Tongue (tissue), 2 donors: ENCODE data around the gene PNN. TPM values are rescaled to one million over a fixed set of nuclear protein-coding genes. Genes with fewer than 3 reads are reported as not detected.

Experiments used
- DNase-seq: peaks from one replicate; pipeline ENCODE4 v3.0.0-alpha.2; 2015
- total RNA-seq: library from RNA; depleted of rRNA; stranded (reverse); fragments of >200 nt; gene quantifications from one replicate; pipeline ENCODE4 v1.2.3, GENCODE V29; 2014

PNN gene
- total RNA-seq, 1 donor from 2014 or later = 31.1 TPM

DNA sequence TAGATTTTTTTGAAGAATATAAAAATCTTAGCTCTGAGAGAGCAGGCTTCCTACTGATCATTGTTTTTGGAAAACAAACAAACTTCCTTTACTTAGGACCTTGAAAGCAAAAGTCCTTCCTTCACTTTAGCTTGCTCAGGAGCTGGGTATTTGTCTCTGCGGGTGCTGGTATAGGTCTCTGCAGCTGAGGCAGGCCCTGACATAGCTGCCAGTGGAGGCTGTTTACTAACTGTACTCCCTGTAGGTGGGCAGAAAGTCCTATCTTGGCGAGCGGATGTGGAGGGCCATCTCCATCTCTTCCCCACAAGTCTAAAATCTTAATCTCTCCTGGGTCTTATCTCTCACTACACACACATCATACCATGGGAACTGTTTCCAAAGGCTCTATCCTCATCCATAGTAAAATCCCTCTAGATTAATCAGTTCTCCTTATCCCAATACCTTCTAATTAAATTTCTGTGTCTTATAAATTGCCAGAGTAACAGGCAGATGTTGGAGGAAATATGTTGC lies 54.6 kb downstream of the PNN start:
- DNase-seq = no peak

DNA sequence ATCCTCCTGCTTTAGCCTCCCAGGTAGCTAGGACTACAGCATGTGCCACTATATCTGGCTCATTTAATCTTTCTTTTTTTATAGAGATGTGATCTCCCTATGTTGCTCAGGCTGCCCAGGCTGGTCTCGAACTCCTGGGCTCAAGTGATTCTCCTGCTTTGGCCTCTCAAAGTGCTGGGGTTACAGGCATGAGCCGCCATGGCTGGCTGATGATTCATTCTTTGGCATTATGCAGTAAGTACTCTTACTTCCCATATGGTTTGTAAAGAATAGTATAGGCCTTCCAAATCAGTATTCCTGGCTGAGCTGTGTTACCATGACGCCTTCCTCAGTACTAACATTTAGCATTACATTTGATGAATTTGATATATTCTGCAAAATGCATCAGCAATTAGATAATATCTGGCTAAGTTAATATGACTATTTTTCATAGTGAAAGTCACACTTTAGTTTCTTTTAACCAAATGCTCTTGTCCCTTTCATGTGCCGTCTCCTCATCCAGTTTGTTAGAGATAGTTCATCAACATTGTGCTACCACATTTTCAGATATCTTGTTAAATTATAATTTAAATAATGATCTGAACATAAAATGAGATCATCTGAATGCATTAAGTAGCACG lies 55.5 kb downstream of the PNN start:
- no peak for DNase-seq

DNA sequence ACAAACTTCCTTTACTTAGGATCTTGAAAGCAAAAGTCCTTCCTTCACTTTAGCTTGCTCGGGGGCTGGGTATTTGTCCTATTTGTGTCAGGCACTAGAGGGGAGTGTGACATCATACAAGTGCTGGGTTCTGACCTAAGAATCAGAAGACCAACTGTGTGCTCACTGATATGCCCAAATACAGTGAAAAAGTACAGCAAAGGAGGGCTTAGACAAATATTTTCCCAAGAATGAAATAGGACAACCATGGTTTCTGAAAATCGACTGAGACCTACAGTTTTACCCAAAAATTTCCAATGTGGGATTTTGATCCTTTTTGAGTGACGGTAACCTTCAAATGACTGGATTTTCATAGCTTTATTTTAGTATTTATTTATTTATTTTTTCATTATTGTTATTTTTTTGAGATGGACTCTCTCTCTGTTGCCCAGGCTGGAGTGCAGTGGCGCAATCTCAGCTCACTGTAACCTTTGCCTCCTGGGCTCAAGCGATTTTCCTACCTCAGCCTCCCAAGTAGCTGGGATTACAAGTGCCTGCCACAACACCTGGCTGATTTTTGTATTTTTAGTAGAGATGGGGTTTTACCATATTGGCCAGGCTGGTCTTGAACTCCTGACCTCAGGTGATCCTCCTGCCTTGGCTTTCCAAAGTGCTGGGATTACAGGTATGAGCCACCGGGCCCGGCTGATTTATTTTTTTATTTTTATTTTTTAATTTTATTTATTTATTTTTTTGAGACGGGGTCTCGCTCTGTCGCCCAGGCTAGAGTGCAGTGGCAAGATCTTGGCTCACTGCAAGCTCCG lies 56.9 kb downstream of the PNN start:
- DNase-seq = peak; percentile 15

Other genes starting within 250 kb of the PNN start
- gene SEC23A, start 72.0 kb upstream of the PNN start, total RNA-seq = 122 TPM
- 36.0 TPM for gene GEMIN2, start 60.9 kb upstream of the PNN start, total RNA-seq
- 32.8 TPM for gene TRAPPC6B, start 4.9 kb upstream of the PNN start, total RNA-seq
- 46.9 TPM for gene MIA2, start 58.7 kb downstream of the PNN start, total RNA-seq